GM08714 (cell line): ENCODE results near the gene MLST8.

ENCODE experiments used
- H3K4me3 ChIP-seq: fragments of 200-500 bp; sonication (Bioruptor generic); 2 replicates; pipeline ENCODE4 v1.5.1; 2014; ENCODE audit warnings: mild to moderate bottlenecking, low read length, inconsistent platforms
- ZNF274 ChIP-seq: IDR thresholded peaks from 2 replicates; pipeline ENCODE4 v1.6.1; 2012; ENCODE audit warnings: mild to moderate bottlenecking, low read depth, low read length

The MLST8 gene

DNA sequence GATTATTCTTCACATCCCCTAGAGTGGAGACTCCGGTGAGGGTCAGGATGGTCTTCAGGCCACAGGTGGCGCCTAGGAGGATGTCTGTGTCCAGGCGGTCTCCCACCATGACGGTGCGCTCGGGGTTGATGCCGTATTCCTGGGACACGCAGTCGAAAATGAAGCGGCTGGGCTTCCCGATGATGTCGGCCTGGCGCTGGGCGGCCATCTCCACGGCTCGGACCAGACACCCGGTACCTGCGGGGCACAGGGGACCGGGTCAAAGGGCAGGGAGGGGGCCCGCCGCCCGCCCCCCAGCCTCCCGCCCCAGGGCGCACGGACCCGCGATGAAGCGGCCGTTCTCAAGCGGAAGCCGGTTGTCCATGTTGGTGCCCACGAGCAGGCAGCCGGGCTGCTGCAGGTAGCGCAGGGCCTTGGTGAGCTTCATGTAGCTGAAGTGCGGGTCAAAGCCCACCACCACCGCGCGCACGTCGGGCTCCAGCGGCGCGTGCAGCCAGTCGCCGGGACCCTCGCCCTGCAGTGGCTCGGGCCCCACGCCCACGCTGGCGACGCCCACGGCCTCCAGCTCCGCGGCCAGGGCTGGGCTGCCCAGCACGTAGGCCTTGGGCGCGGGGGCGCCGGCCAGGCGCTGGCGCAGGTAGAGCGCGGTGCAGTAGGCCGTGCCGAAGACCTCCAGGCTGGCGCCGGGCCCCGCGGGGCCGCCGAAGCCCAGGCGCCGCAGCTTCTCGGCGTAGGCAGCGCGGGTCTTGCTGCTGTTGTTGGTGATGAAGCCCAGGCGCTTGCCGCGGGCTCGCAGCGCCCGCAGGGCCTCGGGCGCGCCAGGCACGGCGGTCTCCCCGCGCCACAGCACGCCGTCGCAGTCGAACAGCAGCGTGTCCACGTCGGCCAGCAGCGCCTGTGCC is 8.8 kb downstream of the MLST8 start:
- H3K4me3 ChIP-seq, result peak overlapping the region; percentile 90
- no peak for TF ChIP-seq ZNF274

DNA sequence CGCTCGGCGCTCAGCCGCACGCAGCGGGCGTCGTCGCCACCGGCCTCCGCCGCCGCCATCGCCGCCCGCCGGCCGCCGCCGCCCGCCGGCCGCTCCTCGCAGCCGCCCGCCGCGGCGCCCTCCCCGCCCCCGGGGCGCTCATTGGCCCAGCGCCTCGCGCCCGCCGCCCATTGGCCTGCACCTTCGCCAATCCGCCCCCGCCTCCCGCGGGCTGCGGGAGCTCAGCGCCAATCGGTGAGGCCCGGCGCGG is 9.4 kb downstream of the MLST8 start, which contains the start of gene PGP:
Gene PGP, minus strand, starts transcription at position 122 of the 250 bp plus-strand sequence. Its CDS starts 63 bp downstream, at position 59.
- peak within 1 kb of the TSS; percentile 96 for H3K4me3 ChIP-seq
- TF ChIP-seq ZNF274, result no peak

GRCh38 chr16:2216330-2216729 is 11.1 kb downstream of the MLST8 start:
- H3K4me3 ChIP-seq, result peak overlapping the region; percentile 96; the same call in 1 of the 2 replicates
- TF ChIP-seq ZNF274, result no peak

DNA sequence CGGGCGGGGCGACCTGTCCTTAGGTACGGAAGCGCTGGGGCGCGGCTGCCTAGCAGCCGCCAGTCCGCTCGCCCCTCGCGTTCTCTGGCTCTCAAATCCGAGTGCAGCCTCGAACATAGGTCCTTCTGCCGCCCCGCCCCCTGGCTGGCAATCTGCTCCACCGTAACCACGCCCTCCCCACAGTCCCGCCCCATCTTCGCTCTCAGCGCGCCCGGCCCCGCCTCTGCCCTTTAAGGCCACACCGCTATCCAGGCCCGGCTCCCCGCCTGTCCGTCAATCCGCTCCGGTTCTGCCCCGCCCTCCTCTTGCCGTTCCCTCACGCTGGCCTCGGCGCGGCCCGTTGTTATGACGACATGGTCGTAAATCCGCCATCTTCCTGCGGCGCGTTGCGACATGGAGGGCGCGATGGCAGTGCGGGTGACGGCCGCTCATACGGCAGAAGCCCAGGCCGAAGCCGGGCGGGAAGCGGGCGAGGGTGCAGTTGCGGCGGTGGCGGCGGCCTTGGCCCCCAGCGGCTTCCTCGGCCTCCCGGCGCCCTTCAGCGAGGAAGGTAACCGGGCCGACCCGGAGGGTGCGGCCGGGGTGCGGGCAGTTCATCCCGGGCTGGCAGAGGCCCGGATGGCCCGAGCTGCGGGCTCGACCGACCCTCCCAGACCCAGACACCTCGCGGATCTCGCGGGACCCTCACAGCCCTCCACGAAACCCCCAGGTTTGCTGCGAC is 18.1 kb downstream of the MLST8 start, which contains the start of gene E4F1:
Gene E4F1, plus strand, starts transcription at position 371 of the 721 bp plus-strand sequence. Its CDS starts 23 bp downstream, at position 394.
- TF ChIP-seq ZNF274, result no peak
- H3K4me3 ChIP-seq, result peak within 1 kb of the TSS; percentile 88

GRCh38 chr16:2223942-2224486 is 18.8 kb downstream of the MLST8 start:
- TF ChIP-seq ZNF274, result no peak
- H3K4me3 ChIP-seq, result peak overlapping the region; percentile 88

DNA sequence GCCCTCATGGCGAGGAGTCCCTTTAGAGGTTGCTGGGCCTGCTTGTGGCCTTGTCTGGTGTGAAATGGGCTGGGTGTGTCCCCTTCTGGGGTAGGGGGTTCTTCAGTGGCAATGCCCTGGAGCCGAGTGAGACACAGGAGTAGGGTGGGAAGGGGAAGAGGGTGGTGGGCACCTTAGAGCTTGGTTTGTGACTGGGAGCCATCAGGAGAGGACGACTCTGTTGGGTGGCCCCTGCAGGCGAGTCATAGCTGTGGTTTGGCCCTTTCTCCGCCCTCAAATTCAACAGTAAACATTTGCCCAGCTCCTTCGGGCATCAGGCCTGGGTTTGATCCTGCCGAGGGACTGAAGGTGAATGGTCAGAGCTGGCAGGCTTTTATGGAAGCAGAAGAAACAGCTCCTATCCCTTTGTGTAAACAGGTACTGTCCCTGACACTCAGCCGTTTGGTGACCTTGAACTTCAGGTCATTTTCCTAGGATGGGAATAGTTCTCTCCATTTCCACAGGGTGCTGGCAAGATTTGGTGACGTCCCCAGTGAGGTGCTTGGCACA is 21.1 kb downstream of the MLST8 start:
- no peak for TF ChIP-seq ZNF274
- H3K4me3 ChIP-seq, result no peak overlapping the region

- TF ChIP-seq ZNF274, result no peak
- H3K4me3 ChIP-seq, result no peak overlapping the region
Measured at GRCh38 chr16:2226918-2227317, 21.7 kb downstream of the MLST8 start.

- no peak for TF ChIP-seq ZNF274
- no peak overlapping the region for H3K4me3 ChIP-seq
Measured at GRCh38 chr16:2228161-2228824, 23.0 kb downstream of the MLST8 start.

DNA sequence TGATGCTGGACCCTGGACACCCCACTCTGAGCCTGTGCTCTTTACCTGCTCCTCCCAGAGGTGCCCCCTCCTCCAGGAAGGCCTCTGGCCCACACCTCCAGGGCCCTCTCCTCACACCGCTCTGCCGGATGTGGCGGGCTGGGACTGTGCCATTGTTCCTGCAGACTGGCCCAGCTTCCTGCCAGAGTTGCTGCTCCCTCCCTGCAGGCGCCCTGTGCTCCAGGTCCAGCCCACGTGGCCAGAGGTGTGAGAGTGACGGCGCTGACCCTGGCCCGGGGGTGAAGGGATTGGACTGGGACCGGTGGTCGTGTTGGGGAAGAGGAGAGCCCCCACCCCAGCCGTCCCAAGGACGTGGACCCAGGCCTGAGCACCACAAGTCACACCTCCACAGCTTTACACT is 23.8 kb downstream of the MLST8 start:
- no peak for TF ChIP-seq ZNF274
- H3K4me3 ChIP-seq, result no peak overlapping the region

GRCh38 chr16:2229632-2230250 is 24.5 kb downstream of the MLST8 start:
- H3K4me3 ChIP-seq, result no peak overlapping the region
- no peak for TF ChIP-seq ZNF274

GRCh38 chr16:2230376-2230775 is 25.1 kb downstream of the MLST8 start:
- no peak for TF ChIP-seq ZNF274
- no peak overlapping the region for H3K4me3 ChIP-seq

DNA sequence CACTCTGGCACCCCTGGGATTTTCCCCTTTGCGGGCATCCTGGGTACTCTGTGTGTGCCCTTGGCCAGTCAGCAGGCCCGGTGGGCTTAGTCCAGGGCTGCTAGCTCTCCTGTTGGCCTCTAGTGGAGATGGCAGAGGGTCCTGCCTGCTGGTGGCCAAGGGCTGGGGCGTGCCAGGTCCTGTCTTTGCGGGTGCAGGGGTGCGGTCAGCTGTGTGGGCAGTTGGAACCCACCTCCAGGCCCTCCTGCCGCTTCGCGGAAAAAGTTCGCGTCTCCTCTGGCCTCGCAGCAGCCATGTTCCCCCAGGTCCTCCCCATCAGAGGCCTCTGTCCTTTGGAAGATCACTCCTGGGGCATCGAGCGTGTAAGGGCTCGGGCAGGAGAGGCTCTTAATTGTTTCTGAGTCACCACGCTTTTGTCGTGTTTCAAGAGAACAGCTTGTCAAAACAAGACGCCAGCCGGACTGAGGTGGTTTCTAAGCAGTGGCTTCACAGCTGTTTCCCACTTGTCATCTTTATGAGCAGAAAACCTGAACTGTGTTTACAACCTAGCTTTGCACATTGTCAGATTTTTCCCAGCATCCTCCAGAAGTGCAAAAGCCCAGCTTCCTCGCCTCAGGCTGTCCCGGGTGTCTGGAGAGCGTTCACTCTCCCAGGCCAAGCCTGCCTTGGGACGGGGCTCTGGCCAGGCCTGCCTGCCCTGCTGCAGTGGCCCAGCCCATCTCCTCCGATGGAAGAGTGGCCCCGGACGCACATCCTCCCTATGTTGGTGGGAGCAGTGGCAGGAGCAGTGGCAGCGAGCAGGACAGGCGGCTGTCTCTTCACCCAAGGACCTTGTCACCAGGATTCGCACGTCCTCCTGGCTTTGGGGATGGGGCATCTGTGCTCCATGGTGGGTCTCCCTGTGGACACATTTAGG is 26.0 kb downstream of the MLST8 start:
- H3K4me3 ChIP-seq, result no peak overlapping the region
- TF ChIP-seq ZNF274, result no peak

GRCh38 chr16:2232094-2232990 is 27.1 kb downstream of the MLST8 start:
- no peak overlapping the region for H3K4me3 ChIP-seq
- no peak for TF ChIP-seq ZNF274
